ENCODE measurements around the gene PDE11A. TPM values are rescaled to one million over a fixed set of nuclear protein-coding genes. Genes with fewer than 3 reads are reported as not detected.

Gene PDE11A
- total and polyA plus RNA-seq, 2 experiments from 2014 or later, result 0.08 to 0.73 TPM

DNA sequence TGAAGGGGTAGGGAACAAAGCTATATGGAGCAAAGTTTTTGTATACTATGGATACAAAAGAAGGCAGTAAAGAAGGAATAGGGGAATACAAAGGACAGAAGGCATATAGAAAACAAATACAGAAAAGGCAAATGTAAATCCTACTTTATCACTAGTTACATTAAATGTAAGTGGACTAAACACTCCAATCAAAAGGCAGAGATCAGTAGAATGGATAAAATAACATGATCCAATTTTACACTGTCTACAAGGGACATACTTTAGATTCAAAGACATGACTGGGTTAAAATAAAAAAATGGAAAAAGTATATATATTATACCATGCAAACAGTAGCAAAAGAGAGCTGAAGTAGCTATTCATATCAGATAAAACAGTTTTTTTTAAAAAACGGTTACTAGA, 215.0 kb downstream of the PDE11A start:
- Histone ChIP-seq H3F3A (replicated peaks; ENCODE audit: low read depth) (no peaks in the 10 kb centered on the region), H3K36me3 (ENCODE audit: insufficient read depth) (no peaks in the 10 kb centered on the region), H2AFZ (no peak overlapping the region), H3K9me2 (ENCODE audit: insufficient read depth) (peaks cover 6% of the 10 kb centered on the region; the same call in 1 of the 2 replicates), H3K79me2 (replicated peaks; ENCODE audit: insufficient read depth) (no peaks in the 10 kb centered on the region), H3K27me3 (ENCODE audit: insufficient read depth) (no peaks in the 10 kb centered on the region), H4K20me1 (replicated peaks; ENCODE audit: insufficient read depth) (no peaks in the 10 kb centered on the region), H3K4me1 (ENCODE audit: insufficient read depth) (no peaks in the 10 kb centered on the region), H3K4me2 (no peak overlapping the region), H3K27ac (ENCODE audit: low read depth) (no peak overlapping the region), H3K4me3 (no peak overlapping the region)
- Mint-ChIP-seq H3K4me3 (no peak overlapping the region), H3K9me3 (peaks cover 11% of the 10 kb centered on the region; the same call in 2 of the 3 replicates), H3K4me1 (no peaks in the 10 kb centered on the region), H3K36me3 (ENCODE audit: low read depth) (no peaks in the 10 kb centered on the region), H3K27ac (no peak overlapping the region), H3K27me3 (ENCODE audit: insufficient read depth, low read depth, poor library complexity) (no peaks in the 10 kb centered on the region)
- ATAC-seq (no peak), DNase-seq (ENCODE audit: low spot score) (no peak)
- TF ChIP-seq EZH2phosphoT487 (IDR thresholded peaks at IDR 0.05; ENCODE audit: unreplicated experiment), result no peak
- TF ChIP-seq ZNF114 (CRISPR knock-in tag; IDR thresholded peaks at IDR 0.05), result no peak
- TF ChIP-seq, protein P1, sequence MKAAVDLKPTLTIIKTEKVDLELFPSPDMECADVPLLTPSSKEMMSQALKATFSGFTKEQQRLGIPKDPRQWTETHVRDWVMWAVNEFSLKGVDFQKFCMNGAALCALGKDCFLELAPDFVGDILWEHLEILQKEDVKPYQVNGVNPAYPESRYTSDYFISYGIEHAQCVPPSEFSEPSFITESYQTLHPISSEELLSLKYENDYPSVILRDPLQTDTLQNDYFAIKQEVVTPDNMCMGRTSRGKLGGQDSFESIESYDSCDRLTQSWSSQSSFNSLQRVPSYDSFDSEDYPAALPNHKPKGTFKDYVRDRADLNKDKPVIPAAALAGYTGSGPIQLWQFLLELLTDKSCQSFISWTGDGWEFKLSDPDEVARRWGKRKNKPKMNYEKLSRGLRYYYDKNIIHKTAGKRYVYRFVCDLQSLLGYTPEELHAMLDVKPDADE (IDR thresholded peaks at IDR 0.05), result no peak
- TF ChIP-seq ZNF462 (CRISPR knock-in tag; IDR thresholded peaks at IDR 0.05), result no peak
- no peak for TF ChIP-seq POLR2AphosphoS5 (IDR thresholded peaks at IDR 0.05; ENCODE audit: low read depth)
- TF ChIP-seq NANOG (IDR thresholded peaks at IDR 0.05; ENCODE audit: borderline replicate concordance), result no peak
- TF ChIP-seq STAT1 (IDR thresholded peaks at IDR 0.05; ENCODE audit: unreplicated experiment), result no peak
- no peak for TF ChIP-seq JUNB (IDR thresholded peaks at IDR 0.05; ENCODE audit: unreplicated experiment)
- TF ChIP-seq, protein P2, sequence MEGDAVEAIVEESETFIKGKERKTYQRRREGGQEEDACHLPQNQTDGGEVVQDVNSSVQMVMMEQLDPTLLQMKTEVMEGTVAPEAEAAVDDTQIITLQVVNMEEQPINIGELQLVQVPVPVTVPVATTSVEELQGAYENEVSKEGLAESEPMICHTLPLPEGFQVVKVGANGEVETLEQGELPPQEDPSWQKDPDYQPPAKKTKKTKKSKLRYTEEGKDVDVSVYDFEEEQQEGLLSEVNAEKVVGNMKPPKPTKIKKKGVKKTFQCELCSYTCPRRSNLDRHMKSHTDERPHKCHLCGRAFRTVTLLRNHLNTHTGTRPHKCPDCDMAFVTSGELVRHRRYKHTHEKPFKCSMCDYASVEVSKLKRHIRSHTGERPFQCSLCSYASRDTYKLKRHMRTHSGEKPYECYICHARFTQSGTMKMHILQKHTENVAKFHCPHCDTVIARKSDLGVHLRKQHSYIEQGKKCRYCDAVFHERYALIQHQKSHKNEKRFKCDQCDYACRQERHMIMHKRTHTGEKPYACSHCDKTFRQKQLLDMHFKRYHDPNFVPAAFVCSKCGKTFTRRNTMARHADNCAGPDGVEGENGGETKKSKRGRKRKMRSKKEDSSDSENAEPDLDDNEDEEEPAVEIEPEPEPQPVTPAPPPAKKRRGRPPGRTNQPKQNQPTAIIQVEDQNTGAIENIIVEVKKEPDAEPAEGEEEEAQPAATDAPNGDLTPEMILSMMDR (conservative IDR thresholded peaks at IDR 0.05; ENCODE audit: low read depth in 2 of 2), result no peak
